Natural killer cell (primary cell): ENCODE data around the gene MIA2. TPM values are rescaled to one million over a fixed set of nuclear protein-coding genes. Genes with fewer than 3 reads are reported as not detected.
"Not testable (repeated sequence)": the region's sequence is repeated elsewhere in the genome, so short reads cannot be mapped to it uniquely, and the experiment has no call there.

Experiments
- ATAC-seq, 3 donors: fragments of 150-1000 bp in 2 of 3; fragments of 200-7000 bp in 1 of 3; cut with Tn5 transposase; 1 replicate in 1 of 3; 2 replicates in 2 of 3; pipeline ENCODE4 v1.10.0; 2021; ENCODE audit warnings: mild to moderate bottlenecking in 2 of 3, moderate library complexity in 2 of 3
- DNase-seq, 2 donors: peaks; one replicate each; pipeline versions ENCODE4 v3.0.0 to v3.0.0-alpha.2; 2013 to 2021; ENCODE audit warnings: mixed read lengths in 1 of 2
- H3K27ac ChIP-seq: one replicate; pipeline ENCODE4 v1.5.1; 2013; ENCODE audit warnings: mild to moderate bottlenecking, low read length
- H3K27me3 ChIP-seq: one replicate; pipeline ENCODE4 v1.6.1; 2013; ENCODE audit warnings: low read length; ENCODE audit not compliant: control insufficient read depth, insufficient read depth
- H3K36me3 ChIP-seq: one replicate; pipeline ENCODE4 v1.6.1; 2013; ENCODE audit warnings: low read length; ENCODE audit not compliant: control insufficient read depth, insufficient read depth
- H3K4me1 ChIP-seq: one replicate; pipeline ENCODE4 v1.6.1; 2013; ENCODE audit warnings: low read length; ENCODE audit not compliant: control insufficient read depth, insufficient read depth
- H3K4me3 ChIP-seq: one replicate; pipeline ENCODE4 v1.5.1; 2013; ENCODE audit warnings: low read length
- H3K9me3 ChIP-seq: one replicate; pipeline ENCODE4 v1.6.1; 2013; ENCODE audit warnings: low read length; ENCODE audit not compliant: control insufficient read depth, insufficient read depth
- H3K27ac Mint-ChIP-seq, 2 donors: one replicate each; pipeline ENCODE4 v1.8.0; 2022; ENCODE audit warnings: mild to moderate bottlenecking in 2 of 2, mixed read lengths in 2 of 2, moderate library complexity in 1 of 2
- H3K27me3 Mint-ChIP-seq, 2 donors: one replicate each; pipeline ENCODE4 v1.8.0; 2022; ENCODE audit warnings: low read depth in 2 of 2, mixed read lengths in 2 of 2
- H3K36me3 Mint-ChIP-seq: one replicate; pipeline ENCODE4 v1.8.0; 2022; ENCODE audit warnings: mixed read lengths
- H3K4me1 Mint-ChIP-seq, 2 donors: one replicate each; pipeline ENCODE4 v1.8.0; 2022; ENCODE audit warnings: mixed read lengths in 2 of 2
- H3K4me3 Mint-ChIP-seq: one replicate; pipeline ENCODE4 v1.8.0; 2022; ENCODE audit warnings: mild to moderate bottlenecking, moderate library complexity, mixed read lengths
- H3K9me3 Mint-ChIP-seq, 2 donors: one replicate each; pipeline ENCODE4 v1.8.0; 2022; ENCODE audit warnings: mixed read lengths in 2 of 2
- CTCF ChIP-seq: fragments of 200-600 bp; IDR thresholded peaks from one replicate; pipeline ENCODE4 v1.8.0; 2022; ENCODE audit warnings: antibody characterized with exemption
- WGBS: methylation state at CpG from one replicate; pipeline ENCODE4 v1.1.7; 2013; ENCODE audit warnings: missing lambda C conversion rate; ENCODE audit not compliant: insufficient coverage; 5-methylcytosine and 5-hydroxymethylcytosine counted together
- intact Hi-C: fragments of 100-400 bp; cut with micrococcal nuclease; formaldehyde crosslinking; loops from one replicate; pipeline ENCODE4 v1.14.2; 2022
- total RNA-seq, 4 donors: library from RNA; stranded (reverse); fragments of 120-200 nt in 1 of 4; gene quantifications; one replicate each; pipeline versions ENCODE4 v1.2.3 to v1.2.4, GENCODE V29; 2013 to 2022

Gene MIA2
- total RNA-seq, 3 donors from 2014 or later (not counting 1 experiment from before 2014, with no cell fraction given) = 44.7 to 45.7 (median 45.4) TPM

- no peak overlapping the region for H3K4me3 ChIP-seq
- Mint-ChIP-seq H3K27me3 (no peaks in the 10 kb centered on the region), H3K4me1 (peaks cover 48 to 57% of the 10 kb centered on the region in 2 donors), H3K27ac (peak overlapping the region in 1 of 2 donors; percentile 41), H3K4me3 (no peak overlapping the region), H3K36me3 (peaks cover 18% of the 10 kb centered on the region), H3K9me3 (peaks cover 1 to 2% of the 10 kb centered on the region in 2 donors)
- H3K4me1 ChIP-seq = no peaks in the 10 kb centered on the region
- intact Hi-C loops = loop anchor here (10.0 kb wide), 1 partner anchor 126 kb away; the partner anchor contains the start of gene MIA2
- H3K27me3 ChIP-seq = no peaks in the 10 kb centered on the region
- DNase-seq = no peak
- no peak for ATAC-seq
- TF ChIP-seq CTCF = no peak
- no peak overlapping the region for H3K27ac ChIP-seq
- H3K9me3 ChIP-seq = peaks cover 5% of the 10 kb centered on the region
- H3K36me3 ChIP-seq = no peaks in the 10 kb centered on the region
Measured at GRCh38 chr14:39360316-39360715, 126.6 kb downstream of the MIA2 start.

DNA sequence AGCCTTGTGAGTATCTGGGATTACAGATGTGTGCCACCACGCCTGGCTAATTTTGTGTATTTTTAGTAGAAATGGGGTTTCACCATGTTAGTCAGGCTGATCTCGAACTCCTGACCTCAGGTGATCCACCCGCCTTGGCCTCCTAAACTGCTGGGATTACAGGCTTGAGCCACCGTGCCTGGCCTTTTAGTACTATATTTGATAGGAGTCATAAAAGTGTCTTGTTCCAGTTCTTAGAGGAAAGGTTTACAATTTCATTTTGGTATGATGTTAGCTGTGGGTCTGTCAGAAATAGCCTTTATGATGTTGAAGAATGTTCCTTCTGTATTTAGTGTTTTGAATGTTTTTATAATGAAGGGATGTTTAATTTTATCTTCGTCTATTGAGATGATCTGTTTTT lies 127.8 kb downstream of the MIA2 start:
- not testable (repeated sequence) for ATAC-seq, H3K9me3 Mint-ChIP-seq, H3K36me3 ChIP-seq, H3K27me3 ChIP-seq, H3K4me1 ChIP-seq, H3K4me3 Mint-ChIP-seq, H3K27ac ChIP-seq, H3K4me3 ChIP-seq, H3K27me3 Mint-ChIP-seq, H3K9me3 ChIP-seq, DNase-seq
- peak overlapping the region in 1 of 2 donors; percentile 22 for H3K27ac Mint-ChIP-seq
- 94% methylated on average over 4 of the region's 5 CpGs for WGBS
- peaks cover 43 to 61% of the 10 kb centered on the region in 2 donors for H3K4me1 Mint-ChIP-seq
- intact Hi-C loops = loop anchor here (10.0 kb wide), 1 partner anchor 127 kb away; the partner anchor contains the start of gene MIA2
- peaks cover 26% of the 10 kb centered on the region for H3K36me3 Mint-ChIP-seq

- H3K4me3 Mint-ChIP-seq = no peak overlapping the region
- DNase-seq (no peak), ATAC-seq (no peak)
- no peaks in the 10 kb centered on the region for H3K4me1 ChIP-seq
- H3K4me1 Mint-ChIP-seq = peaks cover 47 to 55% of the 10 kb centered on the region in 2 donors
- TF ChIP-seq CTCF = no peak
- H3K36me3 Mint-ChIP-seq = peaks cover 26% of the 10 kb centered on the region
- H3K27me3 ChIP-seq = no peaks in the 10 kb centered on the region
- intact Hi-C loops = loop anchor here (10.0 kb wide), 1 partner anchor 130 kb away; the partner anchor contains the start of gene MIA2
- no peak overlapping the region for H3K4me3 ChIP-seq
- peaks cover 5% of the 10 kb centered on the region for H3K9me3 ChIP-seq
- H3K27ac Mint-ChIP-seq = peak overlapping the region in 1 of 2 donors; percentile 52
- H3K27me3 Mint-ChIP-seq = no peaks in the 10 kb centered on the region
- H3K36me3 ChIP-seq = no peaks in the 10 kb centered on the region
- H3K27ac ChIP-seq = no peak overlapping the region
- no CpG with 5 or more reads among the region's 1 CpG for WGBS
- H3K9me3 Mint-ChIP-seq = peaks cover 3 to 4% of the 10 kb centered on the region in 2 donors
Measured at GRCh38 chr14:39364509-39364908, 130.8 kb downstream of the MIA2 start.

DNA sequence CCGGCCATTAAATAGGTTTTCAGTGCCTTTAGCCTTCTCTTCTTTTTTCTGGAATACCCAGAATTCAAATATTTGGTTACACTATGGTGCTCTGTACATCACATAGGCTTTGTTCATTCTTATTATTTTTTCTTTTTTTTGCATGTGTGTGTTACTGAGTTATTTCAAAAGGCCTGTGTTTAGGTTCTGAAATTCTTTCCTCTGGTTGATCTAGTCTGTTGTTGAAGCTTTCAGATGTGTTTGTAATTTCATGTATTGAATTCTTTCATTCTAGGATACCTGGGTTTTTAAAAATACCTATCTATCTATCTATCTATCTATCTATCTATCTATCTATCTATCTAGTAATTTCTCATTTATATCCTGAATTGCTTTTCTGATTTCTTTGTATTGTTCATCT lies 131.6 kb downstream of the MIA2 start:
- H3K36me3 Mint-ChIP-seq = peaks cover 26% of the 10 kb centered on the region
- peaks cover 3 to 4% of the 10 kb centered on the region in 2 donors for H3K9me3 Mint-ChIP-seq
- Histone ChIP-seq H3K27ac (no peak overlapping the region), H3K27me3 (no peaks in the 10 kb centered on the region), H3K9me3 (peaks cover 5% of the 10 kb centered on the region), H3K4me3 (no peak overlapping the region), H3K36me3 (peaks cover under 1% of the 10 kb centered on the region), H3K4me1 (no peaks in the 10 kb centered on the region)
- H3K4me3 Mint-ChIP-seq = no peak overlapping the region
- no peak for ATAC-seq
- H3K27ac Mint-ChIP-seq = peak overlapping the region in 1 of 2 donors; percentile 28
- no peaks in the 10 kb centered on the region for H3K27me3 Mint-ChIP-seq
- WGBS = 100% methylated on average over 1 of the region's 1 CpG
- no peak for DNase-seq
- H3K4me1 Mint-ChIP-seq = peaks cover 40 to 46% of the 10 kb centered on the region in 2 donors
- intact Hi-C loops = loop anchor here (10.0 kb wide), 1 partner anchor 131 kb away; the partner anchor contains the start of gene MIA2
- TF ChIP-seq CTCF = no peak
